22Rv1 (cell line): Measurements from ENCODE around the gene CEP164.

ENCODE experiments used
- H3K27ac ChIP-seq: fragments of 450-650 bp; 2 replicates; pipeline ENCODE4 v1.5.1; 2017
- ZFX ChIP-seq: fragments of 450-650 bp; IDR thresholded peaks from 2 replicates; pipeline ENCODE4 v1.6.1; 2017; ENCODE audit warnings: antibody characterized with exemption, borderline replicate concordance
- TF ChIP-seq, protein P1 (sequence below): fragments of 450-650 bp; IDR thresholded peaks from 2 replicates; pipeline ENCODE4 v1.5.1; 2017; ENCODE audit warnings: mild to moderate bottlenecking

Gene CEP164

DNA sequence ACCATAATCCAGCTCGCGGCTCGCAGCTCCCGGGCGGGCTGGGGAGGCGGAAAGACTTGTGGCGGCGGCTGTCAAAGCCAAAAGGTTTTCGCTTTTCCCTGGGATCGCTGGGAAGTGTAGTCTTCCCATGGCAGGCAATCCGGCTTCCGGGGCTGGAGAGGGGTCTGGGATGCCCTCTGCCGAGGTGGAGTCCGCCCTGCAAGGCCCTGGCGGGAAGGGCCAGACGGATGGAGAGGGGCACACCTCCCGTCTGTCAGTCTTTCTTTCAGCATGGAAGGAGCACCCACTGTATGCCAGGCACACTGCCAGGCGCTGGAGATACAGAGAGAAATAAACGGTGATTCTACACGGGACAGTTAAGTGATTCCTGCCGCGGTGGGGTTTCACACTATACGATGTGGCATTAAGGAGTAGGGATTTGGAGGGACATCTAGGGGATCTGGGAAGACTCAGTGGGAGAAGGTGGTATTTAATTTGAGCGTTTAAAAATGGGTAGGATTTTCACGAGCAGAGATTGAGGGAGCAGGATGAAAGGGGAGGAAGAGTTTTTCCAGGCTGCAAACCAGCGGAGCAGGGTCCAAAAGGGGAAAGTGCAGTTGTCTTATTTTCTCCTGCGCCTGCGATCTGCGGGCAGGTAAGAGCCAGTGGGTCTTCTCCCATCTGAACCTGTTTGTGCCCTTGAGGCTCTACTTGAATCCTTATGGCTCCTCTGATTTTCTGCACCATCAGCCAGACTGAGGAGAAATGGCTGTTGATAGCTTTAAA is 11.3 kb upstream of the CEP164 start, which contains the start of gene BACE1:
Gene BACE1, minus strand, starts transcription at position 60 of the 765 bp plus-strand sequence. CDS start 461 bp downstream, outside the sequence.
- no peak for TF ChIP-seq ZFX
- TF ChIP-seq, protein P1, sequence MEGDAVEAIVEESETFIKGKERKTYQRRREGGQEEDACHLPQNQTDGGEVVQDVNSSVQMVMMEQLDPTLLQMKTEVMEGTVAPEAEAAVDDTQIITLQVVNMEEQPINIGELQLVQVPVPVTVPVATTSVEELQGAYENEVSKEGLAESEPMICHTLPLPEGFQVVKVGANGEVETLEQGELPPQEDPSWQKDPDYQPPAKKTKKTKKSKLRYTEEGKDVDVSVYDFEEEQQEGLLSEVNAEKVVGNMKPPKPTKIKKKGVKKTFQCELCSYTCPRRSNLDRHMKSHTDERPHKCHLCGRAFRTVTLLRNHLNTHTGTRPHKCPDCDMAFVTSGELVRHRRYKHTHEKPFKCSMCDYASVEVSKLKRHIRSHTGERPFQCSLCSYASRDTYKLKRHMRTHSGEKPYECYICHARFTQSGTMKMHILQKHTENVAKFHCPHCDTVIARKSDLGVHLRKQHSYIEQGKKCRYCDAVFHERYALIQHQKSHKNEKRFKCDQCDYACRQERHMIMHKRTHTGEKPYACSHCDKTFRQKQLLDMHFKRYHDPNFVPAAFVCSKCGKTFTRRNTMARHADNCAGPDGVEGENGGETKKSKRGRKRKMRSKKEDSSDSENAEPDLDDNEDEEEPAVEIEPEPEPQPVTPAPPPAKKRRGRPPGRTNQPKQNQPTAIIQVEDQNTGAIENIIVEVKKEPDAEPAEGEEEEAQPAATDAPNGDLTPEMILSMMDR: peak; percentile 55
- peak within 1 kb of the TSS; percentile 41 for H3K27ac ChIP-seq

DNA sequence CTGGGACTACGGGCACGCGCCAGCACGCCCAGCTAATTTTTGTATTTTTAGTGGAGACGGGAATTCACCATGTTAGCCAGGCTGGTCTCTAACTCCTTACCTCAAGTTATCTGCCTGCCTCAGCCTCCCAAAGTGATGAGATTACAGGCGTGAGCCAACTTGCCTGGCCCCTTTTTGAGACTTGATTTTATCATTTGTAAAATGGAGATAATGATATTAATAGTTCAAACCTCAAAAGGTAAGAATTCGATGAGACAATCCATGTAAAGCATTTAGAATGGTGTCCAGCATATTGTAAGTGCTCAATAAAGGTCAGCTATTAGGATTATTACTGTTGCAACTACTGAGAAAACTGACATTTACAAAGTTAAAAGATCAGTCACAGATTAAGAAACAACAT is 8.9 kb upstream of the CEP164 start:
- no peak overlapping the region for H3K27ac ChIP-seq
- no peak for TF ChIP-seq ZFX
- TF ChIP-seq, protein P1: no peak

DNA sequence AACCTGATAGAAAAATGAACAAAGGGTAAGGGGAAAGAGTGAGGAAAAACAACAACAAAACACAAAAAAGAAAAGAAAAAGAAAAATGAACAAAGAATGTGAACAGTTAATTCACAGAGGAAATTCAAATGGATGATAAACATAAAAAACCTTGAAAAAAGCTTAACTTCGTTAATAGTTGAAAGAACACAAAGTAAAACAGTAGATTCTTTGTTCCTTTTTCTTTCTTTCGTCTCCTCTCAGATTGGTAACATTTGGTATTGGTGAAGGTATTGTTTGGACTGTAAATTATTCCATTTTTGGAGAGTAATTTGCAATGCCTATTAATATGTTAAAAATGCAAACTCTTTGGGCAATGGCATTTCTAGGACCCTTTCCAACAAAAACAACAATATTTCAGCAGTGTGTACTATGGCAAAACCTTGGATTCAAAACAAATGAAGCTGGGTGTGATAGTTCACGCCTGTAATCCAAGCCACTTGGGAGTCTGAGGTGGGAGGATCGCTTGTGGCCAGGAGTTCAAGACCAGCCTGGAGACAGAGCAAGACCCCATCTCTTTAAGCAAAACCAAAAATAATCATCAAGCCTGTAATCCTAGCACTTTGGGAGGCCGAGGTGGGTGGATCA is 8.3 kb upstream of the CEP164 start:
- no peak overlapping the region for H3K27ac ChIP-seq
- TF ChIP-seq, protein P1: no peak
- no peak for TF ChIP-seq ZFX

DNA sequence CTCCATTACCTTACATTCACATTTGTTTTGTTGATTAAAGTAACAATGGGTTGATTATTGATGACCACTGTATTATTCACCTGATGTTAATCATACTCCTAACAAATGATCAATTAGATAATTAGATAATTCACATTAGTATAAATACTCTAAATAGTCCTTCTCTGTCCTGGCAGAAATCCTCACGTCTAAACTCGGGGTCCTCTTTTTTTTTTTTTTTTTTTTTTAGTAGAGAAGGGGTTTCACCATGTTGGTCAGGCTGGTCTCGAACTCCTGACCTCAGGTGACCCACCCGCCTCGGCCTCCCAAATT is 443 bp upstream of the CEP164 start:
- H3K27ac ChIP-seq: peak overlapping the region; percentile 77

DNA sequence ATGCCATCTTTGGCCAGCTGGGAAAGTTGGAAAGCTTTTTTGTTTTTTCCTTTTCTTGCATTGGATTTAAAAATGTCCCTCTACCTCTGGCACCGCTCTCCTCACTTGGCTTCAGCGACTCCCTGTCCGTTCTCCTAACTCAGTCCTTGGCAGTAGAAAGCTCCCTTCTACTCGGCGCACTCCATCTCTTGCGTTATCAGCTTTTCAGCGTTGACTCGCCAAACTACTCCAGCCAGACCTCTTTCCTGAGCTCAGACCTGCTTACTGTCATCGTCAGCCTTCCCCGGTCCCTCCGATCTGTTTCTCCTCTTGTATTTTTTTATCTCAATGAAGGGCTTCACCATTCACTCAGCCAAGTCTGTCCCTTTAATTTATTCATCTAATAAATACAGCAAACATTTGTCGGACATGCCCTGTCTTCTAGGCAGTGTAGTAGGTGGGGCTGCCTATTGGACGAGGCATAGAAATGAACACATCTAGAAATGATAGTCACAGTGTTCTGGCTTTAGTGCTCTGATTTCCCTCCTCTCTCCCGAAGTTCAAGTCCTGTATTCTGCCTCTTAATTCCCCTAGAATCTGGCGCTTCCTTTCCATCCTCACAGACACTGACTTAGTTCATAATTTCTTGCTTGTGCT is 839 bp downstream of the CEP164 start:
- TF ChIP-seq, protein P1: no peak
- no peak for TF ChIP-seq ZFX
- peak overlapping the region; percentile 77 for H3K27ac ChIP-seq

DNA sequence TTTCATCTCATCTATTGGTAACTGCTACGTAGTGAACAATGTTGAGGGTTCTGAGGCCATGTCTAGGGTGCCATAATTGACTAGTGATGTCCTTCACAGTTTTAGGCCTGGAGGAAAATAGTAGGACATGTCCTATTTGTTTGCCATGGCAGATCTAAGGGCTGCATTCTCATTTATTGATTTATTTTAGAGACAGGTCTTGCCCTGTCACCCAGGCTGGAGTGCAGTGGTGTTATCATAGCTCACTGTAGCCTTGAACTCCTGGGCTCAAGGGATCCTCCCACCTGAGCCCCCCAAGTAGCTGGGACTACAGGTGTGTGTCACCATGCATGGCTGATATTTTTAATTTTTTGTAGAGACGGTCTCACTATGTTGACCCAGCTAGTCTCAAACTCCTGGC is 5.2 kb downstream of the CEP164 start:
- no peak overlapping the region for H3K27ac ChIP-seq
- TF ChIP-seq, protein P1: no peak
- TF ChIP-seq ZFX: no peak

DNA sequence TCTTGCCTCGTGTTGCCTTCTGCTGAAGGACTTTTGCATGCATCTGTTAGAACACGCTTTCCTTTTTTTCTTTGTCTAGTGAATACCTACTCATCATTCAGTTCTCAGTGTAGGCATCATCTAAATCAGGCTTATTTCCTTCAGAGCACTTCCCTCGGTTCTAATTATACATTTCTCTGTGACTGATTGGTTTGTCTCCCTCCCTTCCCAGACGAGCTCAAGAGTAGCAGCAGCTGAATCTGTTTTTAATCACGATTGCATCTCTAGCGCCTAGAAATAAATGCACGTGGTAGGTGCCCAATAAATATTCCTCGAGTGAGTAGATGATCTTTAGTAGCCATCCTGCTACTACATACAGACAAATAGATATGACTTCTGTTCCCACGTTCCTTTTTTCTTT is 6.3 kb downstream of the CEP164 start:
- no peak overlapping the region for H3K27ac ChIP-seq
- TF ChIP-seq, protein P1: no peak
- TF ChIP-seq ZFX: no peak
